ENCODE results near the gene RHEB.

RHEB gene

DNA sequence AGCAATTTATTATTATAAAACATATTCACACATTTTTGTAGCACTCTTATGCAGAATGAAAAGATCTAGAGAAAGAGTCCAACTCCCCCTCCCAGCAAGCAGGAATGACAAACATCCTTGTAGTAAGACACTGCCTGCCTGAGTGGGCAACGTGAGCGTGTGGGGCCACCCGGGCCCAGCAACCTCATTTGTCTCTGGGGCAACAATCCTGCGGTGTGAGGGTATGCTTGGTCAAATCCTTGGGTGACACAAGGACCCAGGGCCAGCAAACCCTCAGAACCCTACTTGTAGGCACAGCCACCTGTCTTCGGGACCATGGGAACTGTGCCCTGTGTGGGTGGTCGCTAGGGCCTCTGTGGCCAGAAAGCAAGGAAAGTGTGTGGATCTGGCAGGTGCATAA, 10.7 kb downstream of the RHEB start:
- H3K4me3 ChIP-seq (ENCODE audit: low read depth, low read length) = no peak overlapping the region
- TF ChIP-seq, protein P1, sequence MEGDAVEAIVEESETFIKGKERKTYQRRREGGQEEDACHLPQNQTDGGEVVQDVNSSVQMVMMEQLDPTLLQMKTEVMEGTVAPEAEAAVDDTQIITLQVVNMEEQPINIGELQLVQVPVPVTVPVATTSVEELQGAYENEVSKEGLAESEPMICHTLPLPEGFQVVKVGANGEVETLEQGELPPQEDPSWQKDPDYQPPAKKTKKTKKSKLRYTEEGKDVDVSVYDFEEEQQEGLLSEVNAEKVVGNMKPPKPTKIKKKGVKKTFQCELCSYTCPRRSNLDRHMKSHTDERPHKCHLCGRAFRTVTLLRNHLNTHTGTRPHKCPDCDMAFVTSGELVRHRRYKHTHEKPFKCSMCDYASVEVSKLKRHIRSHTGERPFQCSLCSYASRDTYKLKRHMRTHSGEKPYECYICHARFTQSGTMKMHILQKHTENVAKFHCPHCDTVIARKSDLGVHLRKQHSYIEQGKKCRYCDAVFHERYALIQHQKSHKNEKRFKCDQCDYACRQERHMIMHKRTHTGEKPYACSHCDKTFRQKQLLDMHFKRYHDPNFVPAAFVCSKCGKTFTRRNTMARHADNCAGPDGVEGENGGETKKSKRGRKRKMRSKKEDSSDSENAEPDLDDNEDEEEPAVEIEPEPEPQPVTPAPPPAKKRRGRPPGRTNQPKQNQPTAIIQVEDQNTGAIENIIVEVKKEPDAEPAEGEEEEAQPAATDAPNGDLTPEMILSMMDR (IDR thresholded peaks at IDR 0.05; ENCODE audit: borderline replicate concordance, insufficient read depth, low read depth, low read length) = no peak

DNA sequence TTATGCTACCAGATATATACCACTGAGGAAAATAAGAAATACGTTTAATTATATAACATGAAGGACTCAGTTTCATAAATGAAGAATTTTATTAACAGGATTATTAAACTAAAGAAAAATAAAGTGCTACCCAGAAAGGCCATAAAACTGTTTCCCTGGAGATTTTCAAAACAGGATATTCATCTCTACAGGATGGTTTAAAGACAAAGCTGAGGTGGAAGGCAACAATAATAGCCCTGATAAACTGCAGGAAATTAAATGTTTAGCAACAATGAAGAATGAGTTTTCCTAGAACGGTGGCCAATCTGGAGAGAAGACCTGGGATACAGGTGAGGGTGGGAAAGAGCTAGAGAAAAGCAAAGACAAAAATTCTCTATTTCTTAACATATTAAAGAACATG, 11.9 kb downstream of the RHEB start:
- no peak overlapping the region for H3K4me3 ChIP-seq (ENCODE audit: low read depth, low read length)
- TF ChIP-seq, protein P1 (IDR thresholded peaks at IDR 0.05; ENCODE audit: borderline replicate concordance, insufficient read depth, low read depth, low read length) = no peak

DNA sequence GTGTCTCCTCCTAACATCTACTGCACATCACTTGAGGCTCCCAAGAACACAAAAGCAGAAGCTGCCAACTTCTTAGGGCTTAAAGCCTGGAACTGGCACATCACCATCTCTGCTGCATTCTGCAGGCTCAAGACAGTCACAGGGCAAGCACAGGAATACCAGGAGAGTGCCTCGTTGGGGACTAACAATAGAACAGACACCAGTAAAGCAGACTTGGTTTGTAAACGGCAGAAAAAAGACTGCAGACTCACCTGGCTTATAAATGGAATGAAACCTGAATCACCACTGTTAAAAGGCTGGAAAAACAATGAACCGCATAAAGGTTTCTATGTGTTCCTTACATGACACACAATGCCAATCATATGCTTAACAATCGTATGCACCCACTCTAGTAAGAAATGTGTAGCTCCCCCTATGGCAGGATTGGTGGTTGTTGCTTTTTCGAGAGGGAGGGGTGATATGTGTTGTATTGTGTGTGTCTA, 12.8 kb downstream of the RHEB start:
- H3K4me3 ChIP-seq (ENCODE audit: low read depth, low read length) = no peak overlapping the region
- TF ChIP-seq, protein P1 (IDR thresholded peaks at IDR 0.05; ENCODE audit: borderline replicate concordance, insufficient read depth, low read depth, low read length) = no peak

DNA sequence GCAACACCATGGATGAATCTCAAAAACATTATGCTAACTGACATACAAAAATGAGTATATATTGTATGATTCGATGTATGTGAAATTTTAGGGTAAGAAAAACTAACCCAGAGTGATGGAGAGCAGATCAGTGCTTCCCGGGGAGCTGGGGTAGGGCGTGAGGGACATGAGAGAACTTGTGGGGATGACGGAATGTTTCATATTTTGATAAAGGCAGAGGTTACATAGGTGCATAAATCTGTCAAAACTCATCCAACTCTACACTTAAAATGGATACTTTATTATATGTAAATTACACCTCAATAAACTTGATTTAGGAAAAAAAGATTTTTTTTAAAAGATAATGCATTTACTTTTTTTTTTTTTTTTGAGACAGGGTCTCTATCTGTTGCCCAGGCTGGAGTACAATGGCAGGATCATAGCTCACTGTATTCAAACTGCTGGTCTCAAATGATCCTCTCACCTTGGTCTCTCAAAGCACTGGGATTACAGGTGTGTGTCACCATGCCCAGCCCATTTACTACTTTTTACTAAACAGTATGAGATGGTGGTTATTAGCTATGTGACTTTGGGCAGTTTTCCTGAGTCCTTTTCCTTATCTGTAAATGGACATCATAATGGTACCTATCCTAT, 13.7 kb downstream of the RHEB start:
- no peak overlapping the region for H3K4me3 ChIP-seq (ENCODE audit: low read depth, low read length)
- TF ChIP-seq, protein P1 (IDR thresholded peaks at IDR 0.05; ENCODE audit: borderline replicate concordance, insufficient read depth, low read depth, low read length) = no peak

DNA sequence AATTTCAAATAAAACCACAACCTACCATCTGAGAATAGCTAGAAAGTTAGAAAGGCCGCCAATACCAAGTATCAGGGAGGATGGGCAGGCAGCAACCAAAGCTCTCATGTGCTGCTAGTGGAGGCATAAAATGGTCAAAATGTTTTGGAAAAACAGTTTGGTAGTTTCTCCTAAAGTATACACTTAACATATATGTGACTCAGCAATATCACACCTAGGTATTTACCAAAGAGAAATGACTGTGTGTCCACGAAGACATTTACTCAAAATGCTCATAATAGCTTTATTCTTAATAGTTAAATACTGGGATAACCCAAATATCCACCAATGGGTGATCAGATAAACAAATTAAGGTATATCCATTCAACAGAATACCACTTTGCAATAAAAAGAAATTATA, 14.3 kb downstream of the RHEB start:
- TF ChIP-seq, protein P1 (IDR thresholded peaks at IDR 0.05; ENCODE audit: borderline replicate concordance, insufficient read depth, low read depth, low read length) = no peak
- H3K4me3 ChIP-seq (ENCODE audit: low read depth, low read length) = no peak overlapping the region

DNA sequence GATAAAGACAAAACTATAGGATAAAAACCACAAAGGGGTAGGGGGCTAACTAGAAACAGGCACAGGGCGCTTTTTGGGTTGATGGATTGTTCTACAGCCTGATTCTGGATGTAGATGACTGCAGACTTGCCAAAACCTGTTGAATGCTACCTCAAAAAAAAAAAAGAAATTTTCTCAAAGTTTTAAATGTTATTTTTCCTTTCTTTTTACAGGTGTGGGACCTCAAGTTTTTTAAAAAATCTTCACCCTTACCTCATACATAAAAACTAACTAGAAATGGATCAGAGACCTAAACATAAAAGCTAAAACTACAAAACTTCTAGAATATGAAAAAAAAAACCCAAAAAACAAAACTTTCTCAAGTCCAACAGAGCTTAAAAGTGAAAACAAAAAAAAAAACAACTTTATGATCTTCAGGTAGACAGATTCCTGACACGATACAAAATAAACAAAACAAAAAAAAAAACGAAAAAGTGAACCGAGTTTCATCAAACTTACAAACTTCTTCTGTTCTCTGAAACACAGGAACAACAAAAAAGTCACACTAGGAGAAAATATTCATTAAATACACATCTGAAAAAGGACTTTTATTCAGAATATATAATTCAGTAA, 14.9 kb downstream of the RHEB start:
- TF ChIP-seq, protein P1 (IDR thresholded peaks at IDR 0.05; ENCODE audit: borderline replicate concordance, insufficient read depth, low read depth, low read length) = no peak

More for the DNA sequence above, 14.9 kb downstream of the RHEB start:
- H3K4me3 ChIP-seq (ENCODE audit: low read depth, low read length) = no peak overlapping the region
